Measurements from ENCODE around the gene C6orf136. TPM values are rescaled to one million over a fixed set of nuclear protein-coding genes. Genes with fewer than 3 reads are reported as not detected.
"Not testable (repeated sequence)": the region's sequence is repeated elsewhere in the genome, so short reads cannot be mapped to it uniquely, and the experiment has no call there.

The C6orf136 gene
- total RNA-seq, 1 donor from 2014 or later = 57.3 TPM

GRCh38 chr6:30655743-30656094 lies 8.8 kb downstream of the C6orf136 start:
- Histone ChIP-seq H3K4me3 (no peak overlapping the region), H3K9me3 (replicated peaks) (no peaks in the 10 kb centered on the region), H3K36me3 (peaks cover 100% of the 10 kb centered on the region), H3K27me3 (ENCODE audit: low read depth) (no peaks in the 10 kb centered on the region), H3K27ac (replicated peaks) (no peak overlapping the region), H3K4me1 (no peaks in the 10 kb centered on the region)
- no peak for DNase-seq
- intact Hi-C loops (cut with micrococcal nuclease) = no loop called here
- no peak for TF ChIP-seq CTCF (IDR thresholded peaks at IDR 0.05; ENCODE audit: borderline replicate concordance)

- H3K4me3 ChIP-seq = no peak overlapping the region
- intact Hi-C loops (cut with micrococcal nuclease) = no loop called here
- no peak for DNase-seq
- peaks cover 100% of the 10 kb centered on the region for H3K36me3 ChIP-seq
- H3K9me3 ChIP-seq (replicated peaks) = no peaks in the 10 kb centered on the region
- TF ChIP-seq CTCF (IDR thresholded peaks at IDR 0.05; ENCODE audit: borderline replicate concordance) = no peak
- H3K27ac ChIP-seq (replicated peaks) = no peak overlapping the region
- H3K4me1 ChIP-seq = no peaks in the 10 kb centered on the region
- H3K27me3 ChIP-seq (ENCODE audit: low read depth) = no peaks in the 10 kb centered on the region
These were observed 9.6 kb downstream of the C6orf136 start for GRCh38 chr6:30656513-30656912.

GRCh38 chr6:30657454-30657853 lies 10.5 kb downstream of the C6orf136 start:
- Histone ChIP-seq H3K9me3 (replicated peaks) (no peaks in the 10 kb centered on the region), H3K27me3 (ENCODE audit: low read depth) (no peaks in the 10 kb centered on the region)
- no peak for DNase-seq

GRCh38 chr6:30657922-30658321 lies 11.0 kb downstream of the C6orf136 start:
- intact Hi-C loops (cut with micrococcal nuclease); H3K27me3 ChIP-seq (ENCODE audit: low read depth); H3K9me3 ChIP-seq (replicated peaks); H3K4me1 ChIP-seq; H3K27ac ChIP-seq (replicated peaks); DNase-seq; H3K4me3 ChIP-seq: not testable (repeated sequence)
- H3K36me3 ChIP-seq = peaks cover 100% of the 10 kb centered on the region

More at GRCh38 chr6:30657454-30657853, 10.5 kb downstream of the C6orf136 start:
- Histone ChIP-seq H3K36me3 (peaks cover 100% of the 10 kb centered on the region), H3K27ac (replicated peaks) (no peak overlapping the region), H3K4me1 (no peaks in the 10 kb centered on the region), H3K4me3 (no peak overlapping the region)
- intact Hi-C loops (cut with micrococcal nuclease) = no loop called here
- TF ChIP-seq CTCF (IDR thresholded peaks at IDR 0.05; ENCODE audit: borderline replicate concordance) = no peak

GRCh38 chr6:30664994-30665767 lies 18.2 kb downstream of the C6orf136 start:
- H3K36me3 ChIP-seq = peaks cover 100% of the 10 kb centered on the region
- intact Hi-C loops (cut with micrococcal nuclease) = no loop called here
- no peak for DNase-seq
- H3K4me3 ChIP-seq = no peak overlapping the region
- no peaks in the 10 kb centered on the region for H3K9me3 ChIP-seq (replicated peaks)
- no peaks in the 10 kb centered on the region for H3K27me3 ChIP-seq (ENCODE audit: low read depth)
- no peak overlapping the region for H3K27ac ChIP-seq (replicated peaks)
- TF ChIP-seq CTCF (IDR thresholded peaks at IDR 0.05; ENCODE audit: borderline replicate concordance) = no peak
- no peaks in the 10 kb centered on the region for H3K4me1 ChIP-seq

- DNase-seq; H3K9me3 ChIP-seq (replicated peaks); H3K27ac ChIP-seq (replicated peaks); H3K4me3 ChIP-seq; H3K4me1 ChIP-seq; H3K27me3 ChIP-seq (ENCODE audit: low read depth); intact Hi-C loops (cut with micrococcal nuclease): not testable (repeated sequence)
- peaks cover 97% of the 10 kb centered on the region for H3K36me3 ChIP-seq
These were observed 19.4 kb downstream of the C6orf136 start for GRCh38 chr6:30666300-30666699.
